ENCODE measurements around the gene CCDC83.

- no peak for TF ChIP-seq CTCF (IDR thresholded peaks at IDR 0.05)
- TF ChIP-seq POLR2A (IDR thresholded peaks at IDR 0.05): no peak
Observed at GRCh38 chr11:85937835-85938234, 82.7 kb downstream of the CCDC83 start.

Measured in uterus (tissue), 2 donors.